Measurements from ENCODE around the gene URM1. TPM values are rescaled to one million over a fixed set of nuclear protein-coding genes. Genes with fewer than 3 reads are reported as not detected.

URM1 gene
- total RNA-seq, 1 donor from 2014 or later: 96.1 TPM

- TF ChIP-seq CTCF (IDR thresholded peaks at IDR 0.05; ENCODE audit: unreplicated experiment): no peak
- H3K9me3 Mint-ChIP-seq (ENCODE audit: unreplicated experiment): no peaks in the 10 kb centered on the region
- no peak for DNase-seq (ENCODE audit: low spot score)
- peaks cover 23% of the 10 kb centered on the region for H3K27me3 Mint-ChIP-seq (ENCODE audit: unreplicated experiment)
- H3K4me3 Mint-ChIP-seq (ENCODE audit: unreplicated experiment): no peak overlapping the region
- H3K36me3 Mint-ChIP-seq (ENCODE audit: low read depth, unreplicated experiment): peaks cover 19% of the 10 kb centered on the region
- H3K4me1 Mint-ChIP-seq (ENCODE audit: unreplicated experiment): peaks cover 13% of the 10 kb centered on the region
- H3K27ac Mint-ChIP-seq (ENCODE audit: unreplicated experiment): no peak overlapping the region
Measured at GRCh38 chr9:128390813-128391711, 19.9 kb downstream of the URM1 start.

- TF ChIP-seq CTCF (IDR thresholded peaks at IDR 0.05; ENCODE audit: unreplicated experiment): no peak
- Mint-ChIP-seq H3K9me3 (ENCODE audit: unreplicated experiment) (no peaks in the 10 kb centered on the region), H3K27me3 (ENCODE audit: unreplicated experiment) (peaks cover 26% of the 10 kb centered on the region), H3K4me3 (ENCODE audit: unreplicated experiment) (peak overlapping the region; percentile 78), H3K4me1 (ENCODE audit: unreplicated experiment) (peaks cover 16% of the 10 kb centered on the region), H3K36me3 (ENCODE audit: low read depth, unreplicated experiment) (peaks cover 19% of the 10 kb centered on the region), H3K27ac (ENCODE audit: unreplicated experiment) (peak overlapping the region; percentile 15)
- no peak for DNase-seq (ENCODE audit: low spot score)
Measured at GRCh38 chr9:128391956-128392301, 20.8 kb downstream of the URM1 start.

- H3K9me3 Mint-ChIP-seq (ENCODE audit: unreplicated experiment): no peaks in the 10 kb centered on the region
- peak overlapping the region; percentile 78 for H3K4me3 Mint-ChIP-seq (ENCODE audit: unreplicated experiment)
- TF ChIP-seq CTCF (IDR thresholded peaks at IDR 0.05; ENCODE audit: unreplicated experiment): no peak
- peaks cover 19% of the 10 kb centered on the region for H3K36me3 Mint-ChIP-seq (ENCODE audit: low read depth, unreplicated experiment)
- peak; percentile 37 for DNase-seq (ENCODE audit: low spot score)
- peaks cover 22% of the 10 kb centered on the region for H3K4me1 Mint-ChIP-seq (ENCODE audit: unreplicated experiment)
- no peak overlapping the region for H3K27ac Mint-ChIP-seq (ENCODE audit: unreplicated experiment)
- peaks cover 29% of the 10 kb centered on the region for H3K27me3 Mint-ChIP-seq (ENCODE audit: unreplicated experiment)
Measured at GRCh38 chr9:128392302-128393144, 21.3 kb downstream of the URM1 start.

GRCh38 chr9:128393145-128393775 is 22.1 kb downstream of the URM1 start:
- DNase-seq (ENCODE audit: low spot score): no peak
- peaks cover 25% of the 10 kb centered on the region for H3K4me1 Mint-ChIP-seq (ENCODE audit: unreplicated experiment)
- H3K9me3 Mint-ChIP-seq (ENCODE audit: unreplicated experiment): no peaks in the 10 kb centered on the region
- no peak overlapping the region for H3K4me3 Mint-ChIP-seq (ENCODE audit: unreplicated experiment)
- no peak for TF ChIP-seq CTCF (IDR thresholded peaks at IDR 0.05; ENCODE audit: unreplicated experiment)
- H3K27me3 Mint-ChIP-seq (ENCODE audit: unreplicated experiment): peaks cover 30% of the 10 kb centered on the region
- peaks cover 15% of the 10 kb centered on the region for H3K36me3 Mint-ChIP-seq (ENCODE audit: low read depth, unreplicated experiment)
- H3K27ac Mint-ChIP-seq (ENCODE audit: unreplicated experiment): no peak overlapping the region

All from endothelial cell (in vitro differentiated cells).